ENCODE measurements around the gene ILKAP. TPM values are rescaled to one million over a fixed set of nuclear protein-coding genes. Genes with fewer than 3 reads are reported as not detected.

ILKAP gene
- total RNA-seq, 1 donor from 2014 or later: 34.1 TPM

DNA sequence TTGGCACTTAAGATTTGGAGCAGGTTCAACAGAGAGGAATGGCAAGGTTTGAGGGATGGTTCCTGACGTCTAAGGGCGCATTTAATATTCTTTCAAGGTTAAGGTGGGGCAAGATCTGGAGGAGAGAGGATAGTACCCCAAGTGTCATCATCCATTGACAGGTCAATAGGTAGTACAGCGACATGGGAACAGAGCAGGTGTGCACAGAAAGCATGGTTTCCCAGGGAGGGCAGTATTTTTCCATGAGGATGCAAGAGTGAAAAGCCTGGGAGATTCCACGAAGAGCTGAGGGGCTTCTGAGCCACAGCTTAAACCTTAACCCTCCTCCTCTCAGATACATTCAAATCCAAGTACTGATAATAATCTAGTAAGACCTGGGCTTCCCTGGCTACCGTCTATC lies 27.2 kb upstream of the ILKAP start:
- peaks cover 17% of the 10 kb centered on the region for H3K4me1 Mint-ChIP-seq (ENCODE audit: unreplicated experiment)
- no peak overlapping the region for H3K27ac Mint-ChIP-seq (ENCODE audit: unreplicated experiment)
- TF ChIP-seq, protein P1, sequence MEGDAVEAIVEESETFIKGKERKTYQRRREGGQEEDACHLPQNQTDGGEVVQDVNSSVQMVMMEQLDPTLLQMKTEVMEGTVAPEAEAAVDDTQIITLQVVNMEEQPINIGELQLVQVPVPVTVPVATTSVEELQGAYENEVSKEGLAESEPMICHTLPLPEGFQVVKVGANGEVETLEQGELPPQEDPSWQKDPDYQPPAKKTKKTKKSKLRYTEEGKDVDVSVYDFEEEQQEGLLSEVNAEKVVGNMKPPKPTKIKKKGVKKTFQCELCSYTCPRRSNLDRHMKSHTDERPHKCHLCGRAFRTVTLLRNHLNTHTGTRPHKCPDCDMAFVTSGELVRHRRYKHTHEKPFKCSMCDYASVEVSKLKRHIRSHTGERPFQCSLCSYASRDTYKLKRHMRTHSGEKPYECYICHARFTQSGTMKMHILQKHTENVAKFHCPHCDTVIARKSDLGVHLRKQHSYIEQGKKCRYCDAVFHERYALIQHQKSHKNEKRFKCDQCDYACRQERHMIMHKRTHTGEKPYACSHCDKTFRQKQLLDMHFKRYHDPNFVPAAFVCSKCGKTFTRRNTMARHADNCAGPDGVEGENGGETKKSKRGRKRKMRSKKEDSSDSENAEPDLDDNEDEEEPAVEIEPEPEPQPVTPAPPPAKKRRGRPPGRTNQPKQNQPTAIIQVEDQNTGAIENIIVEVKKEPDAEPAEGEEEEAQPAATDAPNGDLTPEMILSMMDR (IDR thresholded peaks at IDR 0.05): no peak
- H3K27me3 Mint-ChIP-seq (ENCODE audit: unreplicated experiment): no peaks in the 10 kb centered on the region
- no peaks in the 10 kb centered on the region for H3K9me3 Mint-ChIP-seq (ENCODE audit: unreplicated experiment)
- peaks cover 6% of the 10 kb centered on the region for H3K36me3 Mint-ChIP-seq (ENCODE audit: unreplicated experiment)
- peak overlapping the region; percentile 83 for H3K4me3 Mint-ChIP-seq (ENCODE audit: unreplicated experiment)
- no peak for DNase-seq (ENCODE audit: extremely low spot score, unreplicated experiment)

DNA sequence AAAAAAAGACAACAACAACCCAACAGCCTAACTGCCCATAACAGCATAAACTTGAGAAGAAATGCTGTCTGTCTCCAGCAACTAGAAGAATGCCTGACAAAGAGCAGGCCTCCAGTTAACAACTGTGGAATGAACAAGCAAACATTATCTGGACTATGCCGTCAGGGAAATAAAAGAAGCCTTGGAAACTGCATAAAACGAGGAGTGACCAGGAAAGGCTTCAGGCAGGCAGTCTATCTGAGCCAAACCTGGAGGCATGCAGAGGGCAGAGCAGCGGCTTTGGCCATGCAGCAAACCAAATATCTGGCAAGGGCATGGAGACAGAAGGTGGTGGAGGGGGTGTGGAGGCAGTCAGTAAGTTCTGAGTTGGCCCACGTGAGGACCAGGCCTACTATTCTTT lies 25.2 kb upstream of the ILKAP start:
- no peaks in the 10 kb centered on the region for H3K27me3 Mint-ChIP-seq (ENCODE audit: unreplicated experiment)
- no peak overlapping the region for H3K27ac Mint-ChIP-seq (ENCODE audit: unreplicated experiment)
- DNase-seq (ENCODE audit: extremely low spot score, unreplicated experiment): no peak

DNA sequence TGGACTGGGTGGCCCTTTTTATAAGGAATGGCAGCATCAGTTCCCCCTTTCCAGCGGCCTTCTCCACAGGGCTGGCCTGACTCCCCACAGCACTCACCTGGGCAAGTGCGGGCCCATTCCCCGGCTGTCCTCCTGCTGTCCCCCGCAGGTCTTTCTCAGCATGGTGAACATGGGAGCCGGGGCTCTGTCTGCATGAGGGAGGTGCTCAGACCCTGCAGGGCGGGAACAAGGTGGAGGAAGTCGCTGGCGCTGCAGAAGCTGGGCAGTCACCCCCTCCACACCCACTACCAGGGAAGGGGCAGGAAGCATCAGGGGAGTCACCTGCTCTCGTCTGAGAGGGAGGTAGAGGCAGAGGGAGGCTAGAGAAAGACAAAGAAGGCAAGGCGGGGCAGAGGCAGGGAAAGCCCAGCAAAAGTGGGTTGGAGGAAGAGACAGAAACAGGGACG lies 24.1 kb upstream of the ILKAP start:
- no peak for DNase-seq (ENCODE audit: extremely low spot score, unreplicated experiment)
- Mint-ChIP-seq H3K36me3 (ENCODE audit: unreplicated experiment) (peaks cover 9% of the 10 kb centered on the region), H3K9me3 (ENCODE audit: unreplicated experiment) (no peaks in the 10 kb centered on the region), H3K4me3 (ENCODE audit: unreplicated experiment) (no peak overlapping the region), H3K4me1 (ENCODE audit: unreplicated experiment) (peaks cover 12% of the 10 kb centered on the region), H3K27me3 (ENCODE audit: unreplicated experiment) (no peaks in the 10 kb centered on the region), H3K27ac (ENCODE audit: unreplicated experiment) (no peak overlapping the region)
- TF ChIP-seq, protein P1 (IDR thresholded peaks at IDR 0.05): no peak

More for the DNA sequence above, 25.2 kb upstream of the ILKAP start:
- Mint-ChIP-seq H3K36me3 (ENCODE audit: unreplicated experiment) (peaks cover 9% of the 10 kb centered on the region), H3K4me1 (ENCODE audit: unreplicated experiment) (peaks cover 12% of the 10 kb centered on the region), H3K9me3 (ENCODE audit: unreplicated experiment) (no peaks in the 10 kb centered on the region), H3K4me3 (ENCODE audit: unreplicated experiment) (no peak overlapping the region)
- TF ChIP-seq, protein P1 (IDR thresholded peaks at IDR 0.05): no peak

DNA sequence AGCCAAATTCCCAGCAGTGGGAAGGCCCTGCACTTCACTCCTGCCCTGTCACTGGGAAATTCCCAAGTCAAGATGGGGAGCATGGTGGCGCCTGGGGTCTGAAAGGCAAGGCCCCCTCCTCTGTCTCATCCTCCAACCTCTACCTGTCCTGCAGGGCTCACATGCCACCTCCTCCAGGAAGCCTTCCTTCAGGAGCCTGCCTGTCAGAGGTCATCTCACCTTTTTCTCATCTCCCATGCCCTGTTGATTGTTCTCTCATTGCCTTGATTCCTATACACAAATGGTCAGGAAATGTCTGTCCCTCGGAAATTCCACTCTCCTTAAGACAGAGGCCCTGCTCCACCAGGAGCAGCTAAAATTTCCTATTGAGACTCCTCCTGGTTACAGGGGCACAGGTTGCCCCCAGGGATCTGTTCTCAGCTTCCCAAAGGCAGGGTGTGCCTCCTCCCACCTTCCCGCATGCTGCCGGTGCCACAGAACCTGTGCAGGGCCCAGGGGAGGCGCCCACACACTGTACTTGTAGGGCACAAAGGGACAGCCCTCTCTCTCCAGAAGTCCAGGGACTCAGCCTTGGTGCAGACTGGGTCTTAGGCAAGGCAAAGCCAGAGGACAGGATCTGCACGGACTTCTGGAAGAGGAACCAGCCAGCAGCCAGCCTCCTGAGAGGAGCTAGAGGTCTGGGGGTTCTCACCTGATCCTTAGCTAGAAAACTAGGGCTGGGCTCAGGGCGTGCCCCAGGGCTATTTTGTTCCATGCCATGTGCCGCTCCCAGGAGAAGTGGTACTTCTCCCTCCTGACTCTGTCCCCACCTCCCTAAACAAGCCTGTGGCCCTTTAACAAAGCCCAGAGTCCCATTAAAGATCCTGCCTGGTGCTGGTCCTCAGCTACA lies 23.4 kb upstream of the ILKAP start:
- TF ChIP-seq, protein P1 (IDR thresholded peaks at IDR 0.05): no peak
- Mint-ChIP-seq H3K27ac (ENCODE audit: unreplicated experiment) (no peak overlapping the region), H3K9me3 (ENCODE audit: unreplicated experiment) (no peaks in the 10 kb centered on the region), H3K4me3 (ENCODE audit: unreplicated experiment) (no peak overlapping the region), H3K4me1 (ENCODE audit: unreplicated experiment) (peaks cover 11% of the 10 kb centered on the region), H3K36me3 (ENCODE audit: unreplicated experiment) (peaks cover 9% of the 10 kb centered on the region), H3K27me3 (ENCODE audit: unreplicated experiment) (no peaks in the 10 kb centered on the region)
- DNase-seq (ENCODE audit: extremely low spot score, unreplicated experiment): no peak

DNA sequence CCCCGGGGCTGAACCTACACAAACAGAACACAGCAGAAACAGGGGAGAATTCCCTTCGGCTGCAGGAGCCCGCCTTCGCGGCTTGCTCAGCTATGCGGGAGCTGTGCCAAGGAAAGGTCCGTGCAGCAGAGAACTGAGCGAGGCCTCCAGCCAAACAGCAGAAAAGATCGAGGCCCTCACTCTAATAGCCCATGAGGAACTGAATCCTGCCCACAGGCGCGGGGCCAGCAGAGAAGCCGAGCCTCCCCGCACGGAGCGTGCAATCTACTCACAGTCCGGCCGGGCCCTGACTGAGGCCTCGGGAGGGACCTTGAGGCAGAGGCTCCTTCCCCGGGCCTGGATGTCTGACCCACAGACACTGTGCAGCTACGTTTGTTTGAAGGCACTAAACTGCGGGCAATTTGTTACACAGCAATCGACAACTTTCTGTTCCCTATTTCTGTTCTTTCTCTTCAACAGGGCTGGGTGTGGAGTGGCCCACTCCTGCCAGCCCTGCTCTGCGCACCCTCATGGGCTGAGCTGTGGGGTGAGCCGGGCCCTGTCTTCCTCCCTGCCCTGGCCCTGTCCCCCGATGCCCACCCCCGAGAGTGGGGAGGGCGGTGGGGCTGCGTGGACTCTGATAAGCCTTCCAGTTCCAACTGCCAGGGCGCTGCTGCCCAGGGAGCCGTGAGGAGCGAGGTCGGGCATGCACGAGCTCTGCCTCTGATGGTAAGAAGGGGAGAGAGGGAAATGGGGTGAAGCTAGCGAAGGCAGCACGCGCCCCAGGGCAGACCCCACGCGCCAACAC lies 22.6 kb upstream of the ILKAP start:
- H3K27me3 Mint-ChIP-seq (ENCODE audit: unreplicated experiment): no peaks in the 10 kb centered on the region
- DNase-seq (ENCODE audit: extremely low spot score, unreplicated experiment): no peak
- TF ChIP-seq, protein P1 (IDR thresholded peaks at IDR 0.05): no peak
- peaks cover 6% of the 10 kb centered on the region for H3K4me1 Mint-ChIP-seq (ENCODE audit: unreplicated experiment)
- H3K4me3 Mint-ChIP-seq (ENCODE audit: unreplicated experiment): no peak overlapping the region
- H3K27ac Mint-ChIP-seq (ENCODE audit: unreplicated experiment): no peak overlapping the region
- peaks cover 9% of the 10 kb centered on the region for H3K36me3 Mint-ChIP-seq (ENCODE audit: unreplicated experiment)
- no peaks in the 10 kb centered on the region for H3K9me3 Mint-ChIP-seq (ENCODE audit: unreplicated experiment)
